CD4-positive, alpha-beta T cell (primary cell): ENCODE results near the gene STK38L. TPM values are rescaled to one million over a fixed set of nuclear protein-coding genes. Genes with fewer than 3 reads are reported as not detected.

ENCODE experiments used
- ATAC-seq: fragments of 200-7000 bp; cut with Tn5 transposase; one replicate; pipeline ENCODE4 v1.10.0; 2022; ENCODE audit warnings: mild to moderate bottlenecking; ENCODE audit not compliant: poor library complexity
- CTCF ChIA-PET: fragments of 350-600 bp; sonication (Branson Sonifier 250); formaldehyde crosslinking; loops from one replicate; lab custom pipeline; 2021; ENCODE audit warnings: antibody characterized with exemption, inconsistent platforms; lab: Charles Lee
- POLR2A ChIA-PET: fragments of 350-600 bp; sonication (Branson Sonifier 250); formaldehyde crosslinking; loops from one replicate; lab custom pipeline; 2021; ENCODE audit warnings: antibody characterized with exemption, inconsistent platforms; lab: Charles Lee
- DNase-seq, 14 experiments: peaks; one replicate each; pipeline ENCODE4 v3.0.0-alpha.2; 2013 to 2020; ENCODE audit warnings: mixed read lengths in 2 of 14
- H3K27ac ChIP-seq, 2 donors: one replicate each; pipeline versions ENCODE4 v1.5.1 to v1.7.0; 2013; ENCODE audit warnings: low read length in 2 of 2, low read depth in 1 of 2, mild to moderate bottlenecking in 1 of 2
- H3K27me3 ChIP-seq, 2 experiments: 1 replicate in 1 of 2; 2 replicates in 1 of 2; pipeline versions ENCODE4 v1.6.1 to v1.7.0; 2013; ENCODE audit warnings: low read length in 2 of 2, control low read depth in 1 of 2, mild to moderate bottlenecking in 1 of 2, moderate library complexity in 1 of 2; ENCODE audit not compliant: insufficient read depth in 2 of 2, control insufficient read depth in 1 of 2
- H3K36me3 ChIP-seq: one replicate; pipeline ENCODE4 v1.6.1; 2013; ENCODE audit warnings: low read length, control low read depth; ENCODE audit not compliant: insufficient read depth
- H3K4me1 ChIP-seq: one replicate; pipeline ENCODE4 v1.6.1; 2013; ENCODE audit warnings: low read length, control low read depth; ENCODE audit not compliant: insufficient read depth
- H3K4me3 ChIP-seq: one replicate; pipeline ENCODE4 v1.5.1; 2013; ENCODE audit warnings: mild to moderate bottlenecking, low read length, moderate library complexity
- H3K9me3 ChIP-seq, 2 experiments: 1 replicate in 1 of 2; 2 replicates in 1 of 2; pipeline versions ENCODE4 v1.6.1 to v1.7.0; 2013; ENCODE audit warnings: low read length in 2 of 2, mild to moderate bottlenecking in 2 of 2, control low read depth in 1 of 2, moderate library complexity in 1 of 2; ENCODE audit not compliant: control insufficient read depth in 1 of 2, insufficient read depth in 1 of 2
- H3K27ac Mint-ChIP-seq: one replicate; pipeline ENCODE4 v1.8.0; 2020; ENCODE audit warnings: mixed read lengths
- H3K27me3 Mint-ChIP-seq: one replicate; pipeline ENCODE4 v1.8.0; 2021; ENCODE audit warnings: mixed read lengths
- H3K36me3 Mint-ChIP-seq: one replicate; pipeline ENCODE4 v1.8.0; 2021; ENCODE audit warnings: low read depth, mixed read lengths
- H3K4me1 Mint-ChIP-seq: one replicate; pipeline ENCODE4 v1.8.0; 2021; ENCODE audit warnings: low read depth, mixed read lengths
- H3K4me3 Mint-ChIP-seq: one replicate; pipeline ENCODE4 v1.8.0; 2020; ENCODE audit warnings: mild to moderate bottlenecking, mixed read lengths
- H3K9me3 Mint-ChIP-seq: one replicate; pipeline ENCODE4 v1.8.0; 2020; ENCODE audit warnings: mixed read lengths
- CTCF ChIP-seq: fragments of 200-600 bp; IDR thresholded peaks from one replicate; pipeline ENCODE4 v1.8.0; 2022; ENCODE audit warnings: antibody characterized with exemption, mild to moderate bottlenecking
- intact Hi-C, 2 experiments: fragments of 100-400 bp; cut with DNase I in 1 of 2; cut with micrococcal nuclease in 1 of 2; formaldehyde crosslinking; loops; one replicate each; pipeline versions ENCODE4 v1.15.1 to v1.9.0; 2023 to 2025; cut with DNase I, micrococcal nuclease
- total RNA-seq, 174 experiments: library from RNA in 2 of 174; stranded (reverse) in 2 of 174; gene quantifications; one replicate each; pipeline ENCODE4 v1.2.3 and lab custom pipeline; 2021 to 2026

The STK38L gene
- total RNA-seq, 2 experiments from 2014 or later: 18.3 to 21.0 TPM

- Mint-ChIP-seq H3K36me3 (peaks cover 13% of the 10 kb centered on the region), H3K4me1 (peaks cover 25% of the 10 kb centered on the region), H3K27ac (no peak overlapping the region), H3K4me3 (no peak overlapping the region), H3K27me3 (no peaks in the 10 kb centered on the region), H3K9me3 (no peaks in the 10 kb centered on the region)
- H3K36me3 ChIP-seq: peaks cover 4% of the 10 kb centered on the region
- H3K27me3 ChIP-seq: no peaks in the 10 kb centered on the region
- H3K4me3 ChIP-seq: no peak overlapping the region
- TF ChIP-seq CTCF: no peak
- H3K9me3 ChIP-seq: no peaks in the 10 kb centered on the region
- intact Hi-C loops: no loop called here
- CTCF ChIA-PET: no interaction called here
- ATAC-seq (no peak), DNase-seq (no peak)
- POLR2A ChIA-PET: no interaction called here
- H3K27ac ChIP-seq: no peak overlapping the region
- H3K4me1 ChIP-seq: no peaks in the 10 kb centered on the region
Measured at GRCh38 chr12:27273114-27273513, 29.0 kb downstream of the STK38L start.

DNA sequence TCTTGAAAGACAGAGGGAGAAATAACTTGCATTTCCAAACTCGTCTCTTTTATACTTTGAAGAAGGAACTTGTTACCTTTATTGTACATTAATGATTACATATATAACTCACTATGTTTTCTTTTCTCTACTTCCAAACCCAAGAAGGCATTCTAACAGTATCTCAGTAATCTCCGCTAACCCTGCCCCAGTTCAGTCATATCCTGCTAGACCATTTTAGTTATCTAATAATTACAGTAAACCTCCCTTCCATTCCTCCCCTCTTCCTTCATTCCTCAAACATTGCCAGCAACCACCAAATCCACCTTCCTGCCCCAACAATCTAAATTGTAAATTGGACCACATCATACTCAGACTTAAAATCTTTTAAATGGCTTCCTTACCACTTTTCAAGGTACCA, 30.6 kb downstream of the STK38L start:
- Mint-ChIP-seq H3K4me1 (peaks cover 40% of the 10 kb centered on the region), H3K36me3 (peaks cover 8% of the 10 kb centered on the region), H3K27ac (no peak overlapping the region), H3K9me3 (no peaks in the 10 kb centered on the region), H3K4me3 (no peak overlapping the region), H3K27me3 (no peaks in the 10 kb centered on the region)
- no peak for TF ChIP-seq CTCF
- DNase-seq: no peak
- POLR2A ChIA-PET: no interaction called here
- CTCF ChIA-PET: no interaction called here
- Histone ChIP-seq H3K4me1 (no peaks in the 10 kb centered on the region), H3K27me3 (no peaks in the 10 kb centered on the region), H3K4me3 (no peak overlapping the region), H3K27ac (no peak overlapping the region), H3K36me3 (peaks cover 4% of the 10 kb centered on the region), H3K9me3 (no peaks in the 10 kb centered on the region)
- no peak for ATAC-seq
- intact Hi-C loops: no loop called here

DNA sequence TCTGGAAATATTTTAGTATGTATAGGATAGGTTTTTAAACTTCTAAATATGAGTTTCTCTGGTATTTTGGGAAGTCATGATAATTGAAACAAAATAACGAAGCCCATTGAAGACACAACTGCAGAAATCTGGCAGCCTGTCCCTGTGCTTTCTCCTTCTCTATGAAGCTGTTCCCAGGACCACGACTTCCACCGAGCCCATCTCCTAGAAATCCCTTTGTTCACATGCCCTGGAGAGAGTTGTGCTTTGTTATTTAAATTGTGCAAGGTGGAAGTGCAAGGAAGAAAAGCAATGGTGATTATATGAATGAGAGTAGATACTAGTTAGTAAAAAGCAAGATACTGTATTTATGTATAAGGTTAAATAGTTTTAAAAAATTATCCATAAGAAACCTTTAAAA, 32.2 kb downstream of the STK38L start:
- no peak for TF ChIP-seq CTCF
- no peak for ATAC-seq
- Histone ChIP-seq H3K4me1 (no peaks in the 10 kb centered on the region), H3K4me3 (no peak overlapping the region), H3K27me3 (no peaks in the 10 kb centered on the region), H3K27ac (no peak overlapping the region), H3K9me3 (no peaks in the 10 kb centered on the region), H3K36me3 (no peaks in the 10 kb centered on the region)
- no peaks in the 10 kb centered on the region for H3K9me3 Mint-ChIP-seq
- H3K36me3 Mint-ChIP-seq: peaks cover 5% of the 10 kb centered on the region
- POLR2A ChIA-PET: no interaction called here
- peaks cover 43% of the 10 kb centered on the region for H3K4me1 Mint-ChIP-seq
- intact Hi-C loops: no loop called here
- H3K4me3 Mint-ChIP-seq: no peak overlapping the region
- CTCF ChIA-PET: no interaction called here
- no peak for DNase-seq
- H3K27ac Mint-ChIP-seq: no peak overlapping the region
- H3K27me3 Mint-ChIP-seq: no peaks in the 10 kb centered on the region
